Measurements from ENCODE around the gene NF1. TPM values are rescaled to one million over a fixed set of nuclear protein-coding genes. Genes with fewer than 3 reads are reported as not detected.

NF1 gene
- total and polyA plus RNA-seq, 9 donors = 13.8 to 30.4 (median 22.8) TPM

DNA sequence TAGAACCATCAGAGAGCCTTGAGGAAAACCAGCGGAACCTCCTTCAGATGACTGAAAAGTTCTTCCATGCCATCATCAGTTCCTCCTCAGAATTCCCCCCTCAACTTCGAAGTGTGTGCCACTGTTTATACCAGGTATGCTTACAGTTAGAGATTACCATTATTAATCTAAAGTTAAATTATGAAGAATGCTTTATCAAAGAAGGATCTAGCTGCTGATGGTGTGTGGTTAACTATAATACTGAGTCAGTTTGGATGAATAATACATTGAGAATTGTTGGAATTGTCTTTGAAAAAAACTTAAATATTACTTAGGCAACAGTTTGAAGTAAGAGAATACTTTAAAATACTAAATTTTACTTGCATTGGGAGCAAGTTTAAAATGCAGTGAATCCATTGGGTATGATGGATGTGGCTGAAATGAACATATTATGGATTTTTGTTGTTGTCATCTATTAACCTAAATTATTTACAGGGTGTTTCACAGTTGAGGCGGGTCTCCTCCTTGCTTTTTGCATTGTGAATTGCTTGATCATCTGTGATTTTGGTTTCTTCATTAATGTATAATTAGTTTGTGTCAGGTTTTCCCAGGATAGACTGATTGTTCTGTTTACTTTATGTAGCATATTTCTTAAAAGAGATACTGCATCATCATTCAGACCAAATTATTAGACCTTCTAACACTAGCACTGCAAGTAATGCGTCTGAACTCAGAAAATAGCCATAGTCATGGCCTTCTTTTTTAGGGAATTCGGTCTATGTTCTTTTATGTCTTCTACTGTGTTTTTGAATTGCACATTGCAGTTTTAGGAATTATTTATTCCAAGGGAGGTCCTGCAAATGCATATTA, 154.4 kb downstream of the NF1 start:
- Histone ChIP-seq H3K4me3 (ENCODE audit: low read length) (no peak overlapping the region), H3K9me3 (replicated peaks; ENCODE audit: control insufficient read depth, low read depth, low read length) (no peaks in the 10 kb centered on the region), H3K27ac (ENCODE audit: low read length) (no peak overlapping the region), H3K4me1 (ENCODE audit: control insufficient read depth, insufficient read depth, low read length) (no peaks in the 10 kb centered on the region), H3K27me3 (ENCODE audit: control insufficient read depth, insufficient read depth, low read length) (no peaks in the 10 kb centered on the region), H3K36me3 (ENCODE audit: control insufficient read depth, insufficient read depth, low read length) (peaks cover 20% of the 10 kb centered on the region)
- no peak for DNase-seq
- no CpG with 5 or more reads among the region's 5 CpGs for WGBS (ENCODE audit: insufficient coverage)

DNA sequence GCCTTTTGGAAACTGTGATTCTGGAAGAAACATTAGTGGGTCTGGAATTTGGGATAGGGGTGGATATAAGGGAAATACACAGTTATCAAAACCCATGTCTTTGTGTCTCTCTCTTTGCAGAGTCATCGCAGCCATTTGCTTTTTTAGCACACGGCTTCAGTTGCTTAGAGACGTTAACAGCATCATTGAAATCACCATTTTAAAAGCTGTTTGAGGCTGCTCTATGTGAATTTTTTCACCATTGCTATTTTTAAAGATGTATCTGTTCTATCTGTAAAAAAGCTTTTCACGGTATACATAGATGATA, 155.0 kb downstream of the NF1 start:
- Histone ChIP-seq H3K27me3 (ENCODE audit: control insufficient read depth, insufficient read depth, low read length) (no peaks in the 10 kb centered on the region), H3K36me3 (ENCODE audit: control insufficient read depth, insufficient read depth, low read length) (peaks cover 14% of the 10 kb centered on the region)

DNA sequence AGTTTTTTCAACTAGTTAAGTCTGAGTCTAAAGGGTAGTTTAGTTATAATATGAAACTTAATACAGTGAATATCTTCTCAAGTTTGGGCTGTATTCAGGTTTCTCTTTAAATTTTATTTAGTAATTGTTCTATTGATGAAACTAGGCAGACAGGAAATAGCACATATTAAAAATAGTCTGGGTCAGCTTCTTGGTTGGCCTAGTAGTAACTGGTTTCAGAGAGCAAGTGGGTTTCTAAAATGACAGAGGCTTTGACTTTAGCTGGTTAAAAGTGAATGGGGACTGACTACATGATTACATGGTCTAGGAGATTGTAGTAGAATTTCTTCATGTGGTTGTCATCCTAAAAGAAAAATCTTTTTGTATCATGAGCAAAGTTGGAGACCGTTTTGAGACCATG, 155.5 kb downstream of the NF1 start:
- no peak overlapping the region for H3K4me3 ChIP-seq (ENCODE audit: low read length)
- H3K27ac ChIP-seq (ENCODE audit: low read length) = no peak overlapping the region

More for the DNA sequence above, 155.0 kb downstream of the NF1 start:
- Histone ChIP-seq H3K4me3 (ENCODE audit: low read length) (no peak overlapping the region), H3K4me1 (ENCODE audit: control insufficient read depth, insufficient read depth, low read length) (no peaks in the 10 kb centered on the region), H3K27ac (ENCODE audit: low read length) (no peak overlapping the region), H3K9me3 (replicated peaks; ENCODE audit: control insufficient read depth, low read depth, low read length) (no peaks in the 10 kb centered on the region)
- WGBS (ENCODE audit: insufficient coverage) = no CpG with 5 or more reads among the region's 4 CpGs
- DNase-seq = no peak

DNA sequence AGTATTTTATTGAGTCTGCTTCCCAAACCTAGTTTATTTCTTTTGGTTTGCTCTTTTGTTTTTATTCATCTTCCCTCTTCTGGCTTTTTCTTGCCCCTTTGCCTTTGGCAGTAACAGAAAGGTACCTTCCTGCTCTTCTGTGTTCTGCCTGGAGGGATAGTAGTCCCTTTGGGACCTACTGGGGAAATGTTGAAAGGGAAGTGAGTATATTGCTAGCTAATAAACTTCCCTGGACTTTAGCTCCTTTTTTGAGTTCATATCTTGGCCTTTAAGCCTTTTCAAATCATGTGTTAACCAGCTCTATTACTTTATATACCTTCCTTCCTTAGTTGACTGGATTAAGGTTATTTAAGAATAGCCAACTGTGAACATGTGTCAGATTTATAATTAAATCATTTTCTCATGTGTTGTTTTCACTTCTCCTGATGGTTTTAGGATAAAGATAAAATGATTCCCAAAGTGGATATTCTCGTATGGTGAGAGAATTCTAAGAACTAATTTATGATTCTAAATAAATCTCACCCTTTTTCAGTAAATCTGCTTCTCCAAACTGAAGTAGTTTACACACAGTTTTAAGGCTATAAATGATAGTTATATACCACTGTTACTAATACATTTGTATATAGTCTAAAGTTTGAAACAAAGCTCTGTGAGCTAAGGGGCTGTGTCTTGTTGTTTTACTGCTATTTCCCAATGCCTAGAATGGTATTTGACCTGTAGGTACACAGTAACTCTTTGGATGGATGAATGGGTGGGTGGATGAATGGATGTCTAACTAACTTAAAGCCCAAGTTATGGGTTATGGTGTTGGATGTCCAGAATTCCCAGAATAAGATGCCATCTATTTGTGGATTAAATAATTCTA, 156.6 kb downstream of the NF1 start:
- no CpG with 5 or more reads among the region's 1 CpG for WGBS (ENCODE audit: insufficient coverage)
- no peak overlapping the region for H3K27ac ChIP-seq (ENCODE audit: low read length)
- no peaks in the 10 kb centered on the region for H3K27me3 ChIP-seq (ENCODE audit: control insufficient read depth, insufficient read depth, low read length)
- no peak overlapping the region for H3K4me3 ChIP-seq (ENCODE audit: low read length)
- peaks cover 4% of the 10 kb centered on the region for H3K36me3 ChIP-seq (ENCODE audit: control insufficient read depth, insufficient read depth, low read length)
- H3K4me1 ChIP-seq (ENCODE audit: control insufficient read depth, insufficient read depth, low read length) = no peaks in the 10 kb centered on the region
- no peaks in the 10 kb centered on the region for H3K9me3 ChIP-seq (replicated peaks; ENCODE audit: control insufficient read depth, low read depth, low read length)
- DNase-seq = no peak

More for the DNA sequence above, 155.5 kb downstream of the NF1 start:
- no CpG with 5 or more reads among the region's 1 CpG for WGBS (ENCODE audit: insufficient coverage)
- H3K27me3 ChIP-seq (ENCODE audit: control insufficient read depth, insufficient read depth, low read length) = no peaks in the 10 kb centered on the region
- peaks cover 11% of the 10 kb centered on the region for H3K36me3 ChIP-seq (ENCODE audit: control insufficient read depth, insufficient read depth, low read length)
- no peaks in the 10 kb centered on the region for H3K9me3 ChIP-seq (replicated peaks; ENCODE audit: control insufficient read depth, low read depth, low read length)
- no peaks in the 10 kb centered on the region for H3K4me1 ChIP-seq (ENCODE audit: control insufficient read depth, insufficient read depth, low read length)
- DNase-seq = no peak

DNA sequence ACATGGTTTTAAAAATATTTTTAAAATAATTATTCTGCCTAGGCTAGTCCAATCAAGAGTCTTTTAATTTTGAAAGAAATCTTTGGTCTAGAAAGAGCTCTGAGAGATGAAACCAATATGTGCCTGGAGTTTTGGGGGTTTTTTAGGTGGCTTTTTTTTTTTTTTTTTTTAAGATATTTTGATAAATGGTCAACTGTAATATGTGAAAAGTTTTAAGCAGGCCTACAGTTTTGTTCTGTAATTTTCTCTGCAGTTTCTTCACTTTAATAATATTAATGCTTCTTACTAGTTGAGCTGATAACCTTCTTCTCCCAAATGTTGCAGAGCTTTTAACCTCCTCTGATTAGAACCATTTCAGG, 157.2 kb downstream of the NF1 start:
- no peak for DNase-seq
- peaks cover 4% of the 10 kb centered on the region for H3K36me3 ChIP-seq (ENCODE audit: control insufficient read depth, insufficient read depth, low read length)
- no peaks in the 10 kb centered on the region for H3K27me3 ChIP-seq (ENCODE audit: control insufficient read depth, insufficient read depth, low read length)
- no peak overlapping the region for H3K27ac ChIP-seq (ENCODE audit: low read length)
- H3K4me1 ChIP-seq (ENCODE audit: control insufficient read depth, insufficient read depth, low read length) = no peaks in the 10 kb centered on the region
- H3K4me3 ChIP-seq (ENCODE audit: low read length) = no peak overlapping the region
- no peaks in the 10 kb centered on the region for H3K9me3 ChIP-seq (replicated peaks; ENCODE audit: control insufficient read depth, low read depth, low read length)

DNA sequence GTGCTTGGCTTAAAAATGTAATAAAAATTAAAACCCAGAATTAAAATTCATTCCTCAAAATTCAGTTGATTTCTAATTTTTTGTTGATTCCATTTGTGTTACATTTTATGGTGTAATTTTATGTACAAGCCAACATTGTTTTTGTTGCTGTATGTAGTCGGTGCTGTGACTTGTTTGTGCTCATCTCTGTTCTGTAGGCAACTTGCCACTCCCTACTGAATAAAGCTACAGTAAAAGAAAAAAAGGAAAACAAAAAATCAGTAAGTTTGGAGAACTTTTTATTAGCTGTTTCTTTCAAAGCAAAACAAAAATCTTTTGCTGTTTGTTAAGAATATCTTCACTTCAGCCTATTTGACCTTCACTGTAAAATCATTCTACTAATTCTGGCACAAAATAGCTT, 158.0 kb downstream of the NF1 start:
- no peak overlapping the region for H3K27ac ChIP-seq (ENCODE audit: low read length)
- WGBS (ENCODE audit: insufficient coverage) = no CpG with 5 or more reads among the region's 1 CpG
- H3K4me3 ChIP-seq (ENCODE audit: low read length) = no peak overlapping the region
- no peaks in the 10 kb centered on the region for H3K4me1 ChIP-seq (ENCODE audit: control insufficient read depth, insufficient read depth, low read length)
- peaks cover 4% of the 10 kb centered on the region for H3K36me3 ChIP-seq (ENCODE audit: control insufficient read depth, insufficient read depth, low read length)
- no peaks in the 10 kb centered on the region for H3K27me3 ChIP-seq (ENCODE audit: control insufficient read depth, insufficient read depth, low read length)
- no peaks in the 10 kb centered on the region for H3K9me3 ChIP-seq (replicated peaks; ENCODE audit: control insufficient read depth, low read depth, low read length)
- no peak for DNase-seq

DNA sequence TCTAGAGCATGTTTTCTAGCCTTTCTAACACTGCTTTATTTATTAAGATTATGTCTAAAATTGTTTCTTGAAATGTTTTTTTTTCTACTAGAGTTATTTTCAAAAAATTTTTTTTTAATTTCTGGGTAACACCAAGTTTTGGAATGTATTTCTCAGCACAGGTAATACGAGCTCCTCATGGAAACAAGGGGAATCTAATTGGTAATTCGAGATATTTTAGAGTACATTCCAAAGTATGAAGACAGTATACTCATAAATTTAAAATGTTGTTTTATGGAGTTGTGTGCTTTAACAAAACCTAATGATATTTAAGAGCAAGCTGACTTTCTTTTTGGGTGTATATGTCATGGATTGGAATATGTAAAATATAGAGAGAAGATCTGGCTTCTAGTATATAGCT, 159.9 kb downstream of the NF1 start:
- peaks cover 2% of the 10 kb centered on the region for H3K36me3 ChIP-seq (ENCODE audit: control insufficient read depth, insufficient read depth, low read length)
- H3K27me3 ChIP-seq (ENCODE audit: control insufficient read depth, insufficient read depth, low read length) = no peaks in the 10 kb centered on the region
- H3K4me1 ChIP-seq (ENCODE audit: control insufficient read depth, insufficient read depth, low read length) = no peaks in the 10 kb centered on the region
- H3K4me3 ChIP-seq (ENCODE audit: low read length) = no peak overlapping the region
- no peak overlapping the region for H3K27ac ChIP-seq (ENCODE audit: low read length)
- WGBS (ENCODE audit: insufficient coverage) = no CpG with 5 or more reads among the region's 2 CpGs
- no peak for DNase-seq
- no peaks in the 10 kb centered on the region for H3K9me3 ChIP-seq (replicated peaks; ENCODE audit: control insufficient read depth, low read depth, low read length)

DNA sequence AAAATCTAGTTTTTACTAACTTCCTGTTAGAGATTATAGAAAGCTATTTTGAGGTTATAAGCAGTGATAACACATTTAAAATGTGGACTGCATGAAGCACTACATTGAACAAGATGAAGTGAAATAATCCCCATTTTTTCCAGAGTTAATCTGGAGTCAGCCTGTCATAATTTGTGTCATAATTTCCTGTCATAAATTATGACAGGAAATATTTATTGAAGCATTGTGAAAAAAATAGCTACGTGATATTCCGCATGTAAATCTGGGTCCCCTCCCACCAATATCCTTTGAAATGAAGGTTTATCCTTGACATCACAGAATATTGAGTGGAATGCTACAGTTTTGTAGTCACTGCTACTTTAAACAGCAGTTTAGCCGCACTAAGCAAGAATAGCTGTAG, 162.2 kb downstream of the NF1 start:
- WGBS (ENCODE audit: insufficient coverage) = no CpG with 5 or more reads among the region's 3 CpGs
- H3K27ac ChIP-seq (ENCODE audit: low read length) = no peak overlapping the region

DNA sequence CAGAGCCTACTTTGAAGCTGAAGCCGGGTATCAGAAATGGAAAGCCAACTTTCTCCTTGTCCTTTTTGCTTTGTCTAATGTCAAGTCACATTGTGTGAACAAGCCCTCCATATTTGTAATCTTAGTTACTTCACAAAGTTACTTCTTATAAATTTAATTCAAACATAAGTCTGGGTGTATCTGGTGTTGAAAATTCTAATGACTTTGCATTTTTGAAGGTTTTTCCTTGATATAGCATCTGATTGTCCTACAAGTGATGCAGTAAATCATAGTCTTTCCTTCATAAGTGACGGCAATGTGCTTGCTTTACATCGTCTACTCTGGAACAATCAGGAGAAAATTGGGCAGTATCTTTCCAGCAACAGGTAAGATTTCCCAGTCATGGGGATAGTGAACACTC, 165.4 kb downstream of the NF1 start:
- Histone ChIP-seq H3K9me3 (replicated peaks; ENCODE audit: control insufficient read depth, low read depth, low read length) (no peaks in the 10 kb centered on the region), H3K4me1 (ENCODE audit: control insufficient read depth, insufficient read depth, low read length) (no peaks in the 10 kb centered on the region), H3K36me3 (ENCODE audit: control insufficient read depth, insufficient read depth, low read length) (peaks cover 10% of the 10 kb centered on the region), H3K27ac (ENCODE audit: low read length) (no peak overlapping the region), H3K4me3 (ENCODE audit: low read length) (no peak overlapping the region), H3K27me3 (ENCODE audit: control insufficient read depth, insufficient read depth, low read length) (no peaks in the 10 kb centered on the region)
- no peak for DNase-seq
- WGBS (ENCODE audit: insufficient coverage) = no CpG with 5 or more reads among the region's 3 CpGs

More for the DNA sequence above, 162.2 kb downstream of the NF1 start:
- H3K27me3 ChIP-seq (ENCODE audit: control insufficient read depth, insufficient read depth, low read length) = no peaks in the 10 kb centered on the region
- peaks cover 6% of the 10 kb centered on the region for H3K36me3 ChIP-seq (ENCODE audit: control insufficient read depth, insufficient read depth, low read length)
- H3K4me3 ChIP-seq (ENCODE audit: low read length) = no peak overlapping the region
- no peaks in the 10 kb centered on the region for H3K4me1 ChIP-seq (ENCODE audit: control insufficient read depth, insufficient read depth, low read length)
- no peaks in the 10 kb centered on the region for H3K9me3 ChIP-seq (replicated peaks; ENCODE audit: control insufficient read depth, low read depth, low read length)
- no peak for DNase-seq

DNA sequence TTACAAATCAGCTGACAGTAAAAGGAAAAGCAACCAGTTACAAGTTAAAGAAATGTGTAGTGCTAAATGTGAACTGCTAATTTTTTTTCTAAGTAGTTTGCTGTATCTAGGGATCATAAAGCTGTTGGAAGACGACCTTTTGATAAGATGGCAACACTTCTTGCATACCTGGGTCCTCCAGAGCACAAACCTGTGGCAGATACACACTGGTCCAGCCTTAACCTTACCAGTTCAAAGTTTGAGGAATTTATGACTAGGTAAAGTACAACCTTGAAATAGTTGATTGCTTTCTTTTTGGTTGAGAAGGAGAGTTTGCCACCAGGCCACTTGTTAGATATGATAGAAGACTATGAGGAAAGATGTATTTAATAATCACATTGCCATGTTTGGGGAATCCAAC, 166.8 kb downstream of the NF1 start:
- no peaks in the 10 kb centered on the region for H3K27me3 ChIP-seq (ENCODE audit: control insufficient read depth, insufficient read depth, low read length)
- no peaks in the 10 kb centered on the region for H3K9me3 ChIP-seq (replicated peaks; ENCODE audit: control insufficient read depth, low read depth, low read length)
- no peak overlapping the region for H3K27ac ChIP-seq (ENCODE audit: low read length)
- H3K4me3 ChIP-seq (ENCODE audit: low read length) = no peak overlapping the region
- no CpG with 5 or more reads among the region's 1 CpG for WGBS (ENCODE audit: insufficient coverage)
- no peaks in the 10 kb centered on the region for H3K4me1 ChIP-seq (ENCODE audit: control insufficient read depth, insufficient read depth, low read length)
- H3K36me3 ChIP-seq (ENCODE audit: control insufficient read depth, insufficient read depth, low read length) = peaks cover 20% of the 10 kb centered on the region
- DNase-seq = no peak
